Cardiac ventricle fibroblast (primary cell): ENCODE data around the gene SARS1. TPM values are rescaled to one million over a fixed set of nuclear protein-coding genes. Genes with fewer than 3 reads are reported as not detected.

Experiments used
- total RNA-seq: library from RNA; depleted of rRNA; stranded (reverse); fragments of >200 nt; gene quantifications from 2 replicates; pipeline ENCODE4 v1.2.3, GENCODE V29; 2015

SARS1 gene, protein sequence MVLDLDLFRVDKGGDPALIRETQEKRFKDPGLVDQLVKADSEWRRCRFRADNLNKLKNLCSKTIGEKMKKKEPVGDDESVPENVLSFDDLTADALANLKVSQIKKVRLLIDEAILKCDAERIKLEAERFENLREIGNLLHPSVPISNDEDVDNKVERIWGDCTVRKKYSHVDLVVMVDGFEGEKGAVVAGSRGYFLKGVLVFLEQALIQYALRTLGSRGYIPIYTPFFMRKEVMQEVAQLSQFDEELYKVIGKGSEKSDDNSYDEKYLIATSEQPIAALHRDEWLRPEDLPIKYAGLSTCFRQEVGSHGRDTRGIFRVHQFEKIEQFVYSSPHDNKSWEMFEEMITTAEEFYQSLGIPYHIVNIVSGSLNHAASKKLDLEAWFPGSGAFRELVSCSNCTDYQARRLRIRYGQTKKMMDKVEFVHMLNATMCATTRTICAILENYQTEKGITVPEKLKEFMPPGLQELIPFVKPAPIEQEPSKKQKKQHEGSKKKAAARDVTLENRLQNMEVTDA
- total RNA-seq, result 137 and 161 TPM in 2 replicates

DNA sequence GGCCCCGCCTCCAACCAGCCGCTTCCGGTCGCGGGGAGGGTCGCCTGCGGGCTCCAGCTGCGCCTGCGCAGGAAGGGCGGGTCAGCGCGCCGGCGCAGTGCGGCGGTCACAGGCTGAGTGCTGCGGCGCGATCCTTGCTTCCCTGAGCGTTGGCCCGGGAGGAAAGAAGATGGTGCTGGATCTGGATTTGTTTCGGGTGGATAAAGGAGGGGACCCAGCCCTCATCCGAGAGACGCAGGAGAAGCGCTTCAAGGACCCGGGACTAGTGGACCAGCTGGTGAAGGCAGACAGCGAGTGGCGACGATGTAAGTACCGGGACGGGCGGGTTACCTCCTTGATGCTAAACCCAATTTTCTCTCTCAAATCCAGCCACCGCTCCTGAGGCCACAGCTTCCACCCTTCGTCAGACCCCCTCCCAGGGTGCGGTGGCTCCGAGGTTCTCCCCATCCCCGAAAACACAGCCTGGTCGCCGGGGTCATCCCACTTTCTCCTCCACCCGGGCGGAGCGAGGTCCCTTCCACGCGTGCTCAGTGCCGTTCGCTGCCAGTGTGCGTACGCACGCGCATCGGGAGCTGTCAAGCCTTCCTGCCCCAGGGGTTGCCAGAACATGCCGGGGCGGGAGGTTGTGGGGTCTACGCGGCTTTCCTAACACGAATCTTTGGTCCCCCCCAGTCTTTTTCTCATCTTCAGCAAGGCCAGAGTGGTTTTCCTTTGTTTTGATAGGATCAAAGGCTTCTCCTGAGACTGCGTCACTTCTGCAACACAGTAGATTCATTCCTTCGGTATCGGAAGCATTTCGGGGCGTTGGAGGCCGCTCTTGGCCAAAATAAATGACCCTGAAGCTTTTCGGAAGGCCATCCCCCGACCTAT is at the start of gene SARS1:
Gene SARS1, plus strand, starts transcription at position 95 of the 870 bp plus-strand sequence. Its CDS starts 75 bp downstream, at position 170.

DNA sequence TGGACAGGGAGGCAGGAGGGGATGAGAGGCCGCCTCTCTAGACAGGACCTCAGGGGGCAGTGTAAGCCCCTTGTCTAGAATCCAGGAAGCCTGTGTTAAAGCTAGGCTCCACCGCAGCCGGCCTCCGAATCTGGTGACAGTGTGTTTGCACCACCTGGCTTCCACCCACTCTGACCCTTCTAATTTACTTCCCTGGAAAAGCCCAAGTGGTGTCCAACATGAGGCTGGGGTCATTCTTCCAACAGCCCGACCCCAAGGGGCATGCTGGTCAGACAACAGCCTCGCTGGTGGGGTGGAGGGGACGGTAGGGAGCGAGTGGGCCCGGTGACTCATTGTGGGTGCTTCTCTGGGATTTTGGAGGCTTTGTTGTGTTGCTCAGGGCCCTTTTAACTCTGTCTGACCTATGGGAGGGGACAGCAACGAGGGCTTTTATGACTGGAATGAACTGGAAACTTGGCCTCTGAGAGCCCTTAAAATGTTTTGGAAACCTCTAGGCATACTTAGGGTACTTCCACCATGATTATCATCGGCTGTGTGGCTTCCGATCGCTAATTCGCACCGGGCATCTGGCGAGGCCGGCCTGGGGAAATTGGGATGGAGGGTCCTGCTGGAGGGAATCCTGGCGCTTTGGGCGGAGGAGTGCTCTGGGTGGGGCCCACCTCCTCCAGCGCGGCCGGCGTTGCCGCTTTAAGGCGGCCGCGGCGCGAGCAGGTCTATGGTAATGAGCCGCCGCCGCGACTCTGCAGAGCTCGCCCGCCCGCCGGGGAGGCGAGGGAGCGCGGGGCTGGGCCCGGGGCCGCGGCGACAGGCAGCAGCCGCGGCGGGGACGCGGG is 35.3 kb downstream of the SARS1 start, which contains the start of gene CELSR2:
Gene CELSR2, plus strand, starts transcription at position 743 of the 833 bp plus-strand sequence. CDS start 541 bp downstream, outside the sequence.

DNA sequence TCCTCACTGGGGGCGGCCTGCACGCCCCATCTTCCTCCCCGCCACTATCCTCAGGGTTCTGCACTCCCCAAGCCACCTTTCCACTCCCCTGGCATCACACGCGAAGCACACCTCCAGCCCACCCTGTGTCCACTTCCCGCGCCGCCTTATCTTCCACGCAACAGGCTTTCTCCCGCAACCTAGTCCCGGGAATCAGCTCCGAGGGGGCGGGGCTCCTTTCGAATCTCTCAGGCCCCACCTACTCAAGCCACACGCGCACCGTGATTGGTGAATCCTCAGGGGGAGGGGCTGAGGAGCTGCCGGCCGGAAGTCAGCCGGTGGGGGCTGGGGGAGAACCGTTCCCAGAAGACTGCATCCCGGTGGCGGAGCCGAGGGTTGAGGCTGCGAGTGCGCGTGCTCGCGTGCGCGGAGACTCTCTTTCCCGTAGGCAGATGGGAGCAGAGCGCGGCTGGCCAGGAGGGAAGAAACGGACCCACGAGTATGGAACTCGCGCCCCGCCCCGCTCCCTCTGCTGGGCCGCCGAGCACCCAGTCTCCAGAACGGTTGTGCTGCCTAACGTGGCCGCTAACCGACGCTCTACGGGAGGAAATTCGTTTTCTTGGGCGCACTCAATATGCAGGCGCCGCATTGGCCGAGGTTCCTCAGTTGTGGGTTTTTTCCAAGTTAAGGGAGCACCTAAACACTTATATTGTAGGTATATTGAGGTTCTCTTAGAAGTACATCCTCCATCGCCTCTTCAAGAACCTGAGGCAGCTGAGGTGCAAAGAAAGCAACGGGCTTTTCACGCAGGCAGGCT is 69.4 kb downstream of the SARS1 start, which contains the start of gene PSRC1:
Gene PSRC1, minus strand, starts transcription at position 194 of the 796 bp plus-strand sequence.

Other genes with a start within 250 kb of the SARS1 start
- 4.9 and 6.8 TPM in 2 replicates for gene WDR47, start 171.8 kb upstream of the SARS1 start, total RNA-seq
- 39.0 and 48.9 TPM in 2 replicates for gene TAF13, start 137.9 kb upstream of the SARS1 start, total RNA-seq
- 19.2 and 21.7 TPM in 2 replicates for gene TMEM167B, start 123.2 kb upstream of the SARS1 start, total RNA-seq
- gene ELAPOR1, start 99.8 kb upstream of the SARS1 start, total RNA-seq, result 0.06 and 0.10 TPM in 2 replicates
- 0.34 and 0.44 TPM in 2 replicates for gene CELSR2, start 35.6 kb downstream of the SARS1 start, total RNA-seq
- gene PSRC1, start 69.2 kb downstream of the SARS1 start, total RNA-seq, result 7.2 and 7.4 TPM in 2 replicates
- not detected in 2 replicates for gene MYBPHL, start 93.1 kb downstream of the SARS1 start, total RNA-seq
- 3.5 and 4.6 TPM in 2 replicates for gene SORT1, start 184.0 kb downstream of the SARS1 start, total RNA-seq
- 27.3 and 27.6 TPM in 2 replicates for gene PSMA5, start 212.5 kb downstream of the SARS1 start, total RNA-seq